ENCODE data around the gene WDR82.
"Not testable (repeated sequence)": the region's sequence is repeated elsewhere in the genome, so short reads cannot be mapped to it uniquely, and the experiment has no call there.

Gene WDR82

GRCh38 chr3:52281981-52282801, 3.7 kb upstream of the WDR82 start:
- Mint-ChIP-seq H3K36me3 (ENCODE audit: low read depth) (no peaks in the 10 kb centered on the region), H3K9me3 (no peaks in the 10 kb centered on the region), H3K27ac (peak overlapping the region; percentile 68 to 90 (median 88))

GRCh38 chr3:52280050-52280461, 1.6 kb upstream of the WDR82 start:
- no peaks in the 10 kb centered on the region for H3K27me3 Mint-ChIP-seq (ENCODE audit: low read depth)
- H3K27ac Mint-ChIP-seq, result peak overlapping the region; percentile 95 to 99 (median 98)
- no peak for TF ChIP-seq CTCF (IDR thresholded peaks at IDR 0.05; ENCODE audit: unreplicated experiment in 3 of 3)
- H3K36me3 Mint-ChIP-seq (ENCODE audit: low read depth), result peaks cover 9% of the 10 kb centered on the region
- H3K4me1 Mint-ChIP-seq, result peaks cover 31% of the 10 kb centered on the region
- no peaks in the 10 kb centered on the region for H3K9me3 Mint-ChIP-seq
- H3K4me3 Mint-ChIP-seq, result peak overlapping the region; percentile 92 to 99 (median 98)

More at GRCh38 chr3:52281981-52282801, 3.7 kb upstream of the WDR82 start:
- H3K4me3 Mint-ChIP-seq, result peak overlapping the region in 1 of 3 experiments; percentile 8
- TF ChIP-seq CTCF (IDR thresholded peaks at IDR 0.05; ENCODE audit: unreplicated experiment in 3 of 3), result no peak
- H3K27me3 Mint-ChIP-seq (ENCODE audit: low read depth), result no peaks in the 10 kb centered on the region
- peaks cover 29% of the 10 kb centered on the region for H3K4me1 Mint-ChIP-seq

- peaks cover 10% of the 10 kb centered on the region for H3K36me3 Mint-ChIP-seq (ENCODE audit: low read depth)
- no peaks in the 10 kb centered on the region for H3K27me3 Mint-ChIP-seq (ENCODE audit: low read depth)
- H3K9me3 Mint-ChIP-seq, result no peaks in the 10 kb centered on the region
- H3K4me3 Mint-ChIP-seq, result peak overlapping the region; percentile 92 to 99 (median 98)
- H3K4me1 Mint-ChIP-seq, result peaks cover 30% of the 10 kb centered on the region
- H3K27ac Mint-ChIP-seq, result peak overlapping the region; percentile 95 to 99 (median 98)
- no peak for TF ChIP-seq CTCF (IDR thresholded peaks at IDR 0.05; ENCODE audit: unreplicated experiment in 3 of 3)
These were observed 1.1 kb upstream of the WDR82 start for GRCh38 chr3:52279596-52279995.

- peak in 2 of 3 experiments; percentile 44 to 50 for TF ChIP-seq CTCF (IDR thresholded peaks at IDR 0.05; ENCODE audit: unreplicated experiment in 3 of 3)
- Mint-ChIP-seq H3K4me3 (peak overlapping the region; percentile 96 to 100 (median 98)), H3K36me3 (ENCODE audit: low read depth) (peaks cover 25% of the 10 kb centered on the region), H3K4me1 (peaks cover 36% of the 10 kb centered on the region), H3K27me3 (ENCODE audit: low read depth) (no peaks in the 10 kb centered on the region), H3K9me3 (no peaks in the 10 kb centered on the region), H3K27ac (peak overlapping the region; percentile 95 to 99 (median 98))
These were observed 408 bp downstream of the WDR82 start for GRCh38 chr3:52277972-52278509.

GRCh38 chr3:52277071-52277964, 1.1 kb downstream of the WDR82 start:
- H3K4me3 Mint-ChIP-seq, result peak overlapping the region; percentile 96 to 100 (median 98)
- no peaks in the 10 kb centered on the region for H3K27me3 Mint-ChIP-seq (ENCODE audit: low read depth)
- H3K4me1 Mint-ChIP-seq, result peaks cover 40% of the 10 kb centered on the region
- no peaks in the 10 kb centered on the region for H3K9me3 Mint-ChIP-seq
- peak overlapping the region; percentile 95 to 99 (median 98) for H3K27ac Mint-ChIP-seq
- H3K36me3 Mint-ChIP-seq (ENCODE audit: low read depth), result peaks cover 31% of the 10 kb centered on the region
- TF ChIP-seq CTCF (IDR thresholded peaks at IDR 0.05; ENCODE audit: unreplicated experiment in 3 of 3), result no peak

- peaks cover 44% of the 10 kb centered on the region for H3K4me1 Mint-ChIP-seq
- peaks cover 45% of the 10 kb centered on the region for H3K36me3 Mint-ChIP-seq (ENCODE audit: low read depth)
- peak overlapping the region; percentile 62 to 75 (median 72) for H3K4me3 Mint-ChIP-seq
- H3K27me3 Mint-ChIP-seq (ENCODE audit: low read depth); H3K9me3 Mint-ChIP-seq: not testable (repeated sequence)
- H3K27ac Mint-ChIP-seq, result peak overlapping the region in 2 of 3 experiments; percentile 51 to 81
These were observed 3.7 kb downstream of the WDR82 start for GRCh38 chr3:52274781-52275180.

Measured in nephron (organoid).